ENCODE data around the gene EXTL1.

The EXTL1 gene

GRCh38 chr1:26041978-26042377 is 20.4 kb downstream of the EXTL1 start:
- DNase-seq (ENCODE audit: low read depth, low spot score), result no peak

- DNase-seq (ENCODE audit: low read depth, low spot score), result no peak
Observed at GRCh38 chr1:26043765-26044164, 22.2 kb downstream of the EXTL1 start.

GRCh38 chr1:26044414-26044813 is 22.8 kb downstream of the EXTL1 start:
- no peak for DNase-seq (ENCODE audit: low read depth, low spot score)

GRCh38 chr1:26044971-26045721 is 23.6 kb downstream of the EXTL1 start:
- no peak for DNase-seq (ENCODE audit: low read depth, low spot score)

- DNase-seq (ENCODE audit: low read depth, low spot score), result peak; percentile 38
Observed at GRCh38 chr1:26045722-26046245, 24.2 kb downstream of the EXTL1 start, which contains the start of gene SLC30A2. Gene SLC30A2 (minus strand): TSS chr1:26046118. CDS start chr1:26045896, 222 bp downstream.

- DNase-seq (ENCODE audit: low read depth, low spot score), result no peak
Observed at GRCh38 chr1:26046246-26047095, 24.9 kb downstream of the EXTL1 start.

- no peak for DNase-seq (ENCODE audit: low read depth, low spot score)
Observed at GRCh38 chr1:26047278-26047874, 25.8 kb downstream of the EXTL1 start.

- DNase-seq (ENCODE audit: low read depth, low spot score), result no peak
Observed at GRCh38 chr1:26049531-26050247, 28.1 kb downstream of the EXTL1 start.

GRCh38 chr1:26050248-26050640 is 28.7 kb downstream of the EXTL1 start:
- no peak for DNase-seq (ENCODE audit: low read depth, low spot score)

GRCh38 chr1:26053718-26054560 is 32.4 kb downstream of the EXTL1 start:
- DNase-seq (ENCODE audit: low read depth, low spot score), result no peak

GRCh38 chr1:26055041-26055440 is 33.5 kb downstream of the EXTL1 start:
- no peak for DNase-seq (ENCODE audit: low read depth, low spot score)

GRCh38 chr1:26057189-26057588 is 35.6 kb downstream of the EXTL1 start:
- DNase-seq (ENCODE audit: low read depth, low spot score), result no peak

GRCh38 chr1:26058052-26058595 is 36.5 kb downstream of the EXTL1 start:
- DNase-seq (ENCODE audit: low read depth, low spot score), result no peak

- DNase-seq (ENCODE audit: low read depth, low spot score), result no peak
Observed at GRCh38 chr1:26059906-26060305, 38.3 kb downstream of the EXTL1 start.

GRCh38 chr1:26060832-26061574 is 39.4 kb downstream of the EXTL1 start:
- no peak for DNase-seq (ENCODE audit: low read depth, low spot score)

GRCh38 chr1:26064553-26064952 is 43.0 kb downstream of the EXTL1 start:
- no peak for DNase-seq (ENCODE audit: low read depth, low spot score)

- no peak for DNase-seq (ENCODE audit: low read depth, low spot score)
Observed at GRCh38 chr1:26066160-26066559, 44.6 kb downstream of the EXTL1 start.

- DNase-seq (ENCODE audit: low read depth, low spot score), result no peak
Observed at GRCh38 chr1:26066857-26067256, 45.3 kb downstream of the EXTL1 start.

GRCh38 chr1:26067432-26067911 is 45.9 kb downstream of the EXTL1 start, which contains the start of gene TRIM63:
Gene TRIM63 (minus strand): TSS chr1:26067630. CDS start chr1:26067494, 136 bp downstream.
- no peak for DNase-seq (ENCODE audit: low read depth, low spot score)
